HG02938 (cell line): ENCODE measurements around the gene DPRX.

Experiments
- ATAC-seq: cut with Tn5 transposase; IDR thresholded peaks from one replicate; pipeline ENCODE4 v1.9.1; 2021; ENCODE audit warnings: mild to moderate bottlenecking, moderate library complexity; ENCODE audit not compliant: unreplicated experiment

The DPRX gene

GRCh38 chr19:53631949-53632407 is at the start of gene DPRX:
Gene DPRX, plus strand, starts transcription at chr19:53631999. Its CDS starts 108 bp downstream, at chr19:53632107.
- ATAC-seq = no peak

GRCh38 chr19:53583181-53583580 is 48.6 kb upstream of the DPRX start:
- ATAC-seq = no peak

GRCh38 chr19:53586277-53586691 is 45.5 kb upstream of the DPRX start:
- ATAC-seq = no peak

GRCh38 chr19:53594811-53595509 is 36.8 kb upstream of the DPRX start:
- ATAC-seq = no peak

- no peak for ATAC-seq
These were observed 36.3 kb upstream of the DPRX start for GRCh38 chr19:53595510-53595867.

GRCh38 chr19:53596056-53596455 is 35.7 kb upstream of the DPRX start:
- ATAC-seq = no peak

GRCh38 chr19:53597023-53597422 is 34.8 kb upstream of the DPRX start:
- no peak for ATAC-seq

- ATAC-seq = no peak
These were observed 33.4 kb upstream of the DPRX start for GRCh38 chr19:53598361-53598760.

- ATAC-seq = no peak
These were observed 31.6 kb upstream of the DPRX start for GRCh38 chr19:53600217-53600616.

GRCh38 chr19:53606031-53606430 is 25.8 kb upstream of the DPRX start:
- ATAC-seq = no peak

GRCh38 chr19:53608381-53608780 is 23.4 kb upstream of the DPRX start:
- no peak for ATAC-seq

GRCh38 chr19:53612762-53613526 is 18.9 kb upstream of the DPRX start:
- no peak for ATAC-seq

GRCh38 chr19:53621885-53622740 is 9.7 kb upstream of the DPRX start:
- ATAC-seq = no peak

GRCh38 chr19:53624771-53625545 is 6.8 kb upstream of the DPRX start:
- ATAC-seq = no peak

- ATAC-seq = no peak
These were observed 5.3 kb upstream of the DPRX start for GRCh38 chr19:53626486-53626885.

GRCh38 chr19:53626976-53627375 is 4.8 kb upstream of the DPRX start:
- ATAC-seq = no peak

- no peak for ATAC-seq
These were observed 3.0 kb downstream of the DPRX start for GRCh38 chr19:53634768-53635167.

- no peak for ATAC-seq
These were observed 7.7 kb downstream of the DPRX start for GRCh38 chr19:53639471-53639870.

GRCh38 chr19:53642381-53643099 is 10.7 kb downstream of the DPRX start:
- ATAC-seq = no peak
